SU-DHL-6 (cell line): ENCODE results near the gene RBP3.

ENCODE experiments used
- CTCF ChIP-seq: fragments of 200-600 bp; sonication (generic); IDR thresholded peaks from one replicate; pipeline ENCODE4 v1.5.1; 2017; ENCODE audit warnings: antibody characterized with exemption, mild to moderate bottlenecking, low read length, moderate library complexity; ENCODE audit not compliant: insufficient read depth, poor library complexity, severe bottlenecking
- EZH2phosphoT487 ChIP-seq: fragments of 200-600 bp; sonication (generic), shearing (Covaris generic); conservative IDR thresholded peaks from 2 replicates; pipeline ENCODE4 v1.6.1; 2018; ENCODE audit warnings: mild to moderate bottlenecking, antibody characterized with exemption, low read length, moderate library complexity, mixed read lengths

- TF ChIP-seq CTCF (no peak), EZH2phosphoT487 (no peak)
Observed at GRCh38 chr10:47325303-47326291, 22.6 kb upstream of the RBP3 start.
